NK-92 (cell line): Measurements from ENCODE around the gene PEF1.
"Not testable (repeated sequence)": the region's sequence is repeated elsewhere in the genome, so short reads cannot be mapped to it uniquely, and the experiment has no call there.

Experiments
- DNase-seq: peaks from one replicate; lab custom pipeline; 2025; ENCODE audit not compliant: unreplicated experiment; lab: John Stamatoyannopoulos, UW

PEF1 gene

GRCh38 chr1:31615414-31615813 lies 29.3 kb downstream of the PEF1 start:
- DNase-seq, result no peak

- no peak for DNase-seq
Measured at GRCh38 chr1:31614414-31615005, 30.2 kb downstream of the PEF1 start.

GRCh38 chr1:31609514-31610118 lies 35.1 kb downstream of the PEF1 start:
- DNase-seq, result no peak

GRCh38 chr1:31607360-31607759 lies 37.3 kb downstream of the PEF1 start:
- DNase-seq, result no peak

- DNase-seq, result no peak
Measured at GRCh38 chr1:31605908-31606427, 38.7 kb downstream of the PEF1 start.

- DNase-seq, result no peak
Measured at GRCh38 chr1:31602081-31602480, 42.6 kb downstream of the PEF1 start.

GRCh38 chr1:31600641-31601040 lies 44.0 kb downstream of the PEF1 start:
- DNase-seq, result no peak

GRCh38 chr1:31598980-31599379 lies 45.7 kb downstream of the PEF1 start:
- no peak for DNase-seq

GRCh38 chr1:31596737-31597097 lies 48.0 kb downstream of the PEF1 start:
- DNase-seq, result no peak

- DNase-seq, result no peak
Measured at GRCh38 chr1:31595836-31596736, 48.6 kb downstream of the PEF1 start.

- DNase-seq, result no peak
Measured at GRCh38 chr1:31593770-31594632, 50.7 kb downstream of the PEF1 start.

- DNase-seq, result no peak
Measured at GRCh38 chr1:31593136-31593665, 51.5 kb downstream of the PEF1 start.

GRCh38 chr1:31592132-31592531 lies 52.5 kb downstream of the PEF1 start:
- no peak for DNase-seq

- DNase-seq, result no peak
Measured at GRCh38 chr1:31591425-31592093, 53.1 kb downstream of the PEF1 start.

GRCh38 chr1:31588751-31589515 lies 55.7 kb downstream of the PEF1 start:
- DNase-seq, result no peak

- no peak for DNase-seq
Measured at GRCh38 chr1:31587720-31588423, 56.8 kb downstream of the PEF1 start.

GRCh38 chr1:31587328-31587699 lies 57.4 kb downstream of the PEF1 start:
- not testable (repeated sequence) for DNase-seq

- no peak for DNase-seq
Measured at GRCh38 chr1:31586376-31587327, 58.0 kb downstream of the PEF1 start.
